HepG2 (cell line): ENCODE data around the gene CADM1. TPM values are rescaled to one million over a fixed set of nuclear protein-coding genes. Genes with fewer than 3 reads are reported as not detected.

Experiments
- ATAC-seq: fragments of 200-7000 bp; cut with Tn5 transposase; 3 replicates; pipeline ENCODE4 v1.9.1; 2020; ENCODE audit warnings: mild to moderate bottlenecking, moderate library complexity
- BruUV-seq: library from RNA; stranded (reverse); fragments of 400-500 nt; replicated peaks from 2 replicates; lab custom pipeline; 2021; lab: Mats Ljungman, UMichigan
- CTCF ChIA-PET: fragments of 300-600 bp; formaldehyde crosslinking; extraction: SDS; loops from one replicate; lab custom pipeline; 2021; ENCODE audit warnings: low total read pairs, inconsistent platforms, low intra/inter-chr PET ratio; lab: Yijun Ruan, JAX
- POLR2A ChIA-PET: fragments of 350-600 bp; sonication (Branson Sonifier 250); formaldehyde crosslinking; loops from one replicate; lab custom pipeline; 2020; ENCODE audit warnings: antibody characterized with exemption, inconsistent platforms; lab: Yijun Ruan, JAX
- DNase-seq: peaks from one replicate; pipeline ENCODE4 v3.0.0-alpha.2; 2015; ENCODE audit warnings: low spot score
- FAIRE-seq: peaks from 3 replicates; lab custom pipeline; 2011; peaks lifted over from hg19 to GRCh38; lab: Jason Lieb, UNC
- H2AFZ ChIP-seq: one replicate; pipeline ENCODE4 v1.6.1; 2011; ENCODE audit warnings: low read length, inconsistent platforms
- H3K27ac ChIP-seq: fragments of 300-600 bp; 3 replicates; pipeline ENCODE4 v1.8.0; 2011; ENCODE audit warnings: mixed run types, mild to moderate bottlenecking, mixed read lengths, low read length, inconsistent platforms; ENCODE audit not compliant: insufficient read depth; ENCODE audit errors: extremely low read length
- H3K27me3 ChIP-seq, 2 experiments: fragments of 200-600 bp in 1 of 2; 2 replicates in 1 of 2; 3 replicates in 1 of 2; pipeline versions ENCODE4 v1.6.0 to v1.8.0; 2011; ENCODE audit warnings: low read length in 2 of 2, mild to moderate bottlenecking in 2 of 2, moderate library complexity in 2 of 2, inconsistent platforms in 1 of 2; ENCODE audit not compliant: insufficient read depth in 2 of 2, control insufficient read depth in 1 of 2
- H3K36me3 ChIP-seq, 2 experiments: fragments of 200-600 bp in 1 of 2; replicated peaks in 1 of 2; 2 replicates in 1 of 2; 3 replicates in 1 of 2; pipeline versions ENCODE4 v1.5.1 to v1.8.0; 2011; ENCODE audit warnings: low read length in 2 of 2, inconsistent platforms in 1 of 2; ENCODE audit not compliant: insufficient read depth in 2 of 2, control insufficient read depth in 1 of 2
- H3K4me1 ChIP-seq: 2 replicates; pipeline ENCODE4 v1.5.1; 2012; ENCODE audit warnings: low read length, inconsistent platforms; ENCODE audit not compliant: insufficient read depth
- H3K4me2 ChIP-seq: 2 replicates; pipeline ENCODE4 v1.6.0; 2011; ENCODE audit warnings: low read depth, low read length, inconsistent platforms
- H3K4me3 ChIP-seq, 3 experiments: fragments of 200-600 bp in 1 of 3; sonication (generic), shearing (Covaris generic) in 1 of 3; replicated peaks in 1 of 3; 2 replicates each; pipeline ENCODE4 v1.5.1; 2011 to 2016; ENCODE audit warnings: low read length in 3 of 3, inconsistent platforms in 2 of 3, low read depth in 2 of 3, mild to moderate bottlenecking in 2 of 3, control low read depth in 1 of 3, mixed read lengths in 1 of 3; ENCODE audit not compliant: insufficient read depth in 1 of 3
- H3K79me2 ChIP-seq: one replicate; pipeline ENCODE4 v1.6.1; 2011; ENCODE audit warnings: low read length, inconsistent platforms; ENCODE audit not compliant: insufficient read depth
- H3K9ac ChIP-seq: 2 replicates; pipeline ENCODE4 v1.6.0; 2011; ENCODE audit warnings: mild to moderate bottlenecking, low read depth, low read length, inconsistent platforms; ENCODE audit not compliant: insufficient read depth
- H3K9me3 ChIP-seq: 2 replicates; pipeline ENCODE4 v1.5.1; 2012; ENCODE audit warnings: mild to moderate bottlenecking, low read length
- H4K20me1 ChIP-seq: 2 replicates; pipeline ENCODE4 v1.6.0; 2011; ENCODE audit warnings: inconsistent platforms, mild to moderate bottlenecking, low read length, moderate library complexity; ENCODE audit not compliant: insufficient read depth
- ARNT2 ChIP-seq: sonication (generic); formaldehyde crosslinking; IDR thresholded peaks from 2 replicates; pipeline ENCODE4 v1.8.0; 2022; ENCODE audit warnings: mild to moderate bottlenecking, low read depth, missing genetic modification reagents, moderate library complexity
- CHD2 ChIP-seq: IDR thresholded peaks from 2 replicates; pipeline ENCODE4 v1.6.1; 2011; ENCODE audit warnings: low read depth, low read length, improper control_type of control experiment
- FOSL2 ChIP-seq: sonication (generic); formaldehyde crosslinking; IDR thresholded peaks from 2 replicates; pipeline ENCODE4 v1.4.0; 2020; ENCODE audit warnings: missing genetic modification reagents
- FOXP1 ChIP-seq, 2 experiments: fragments of 450-650 bp in 1 of 2; IDR thresholded peaks; 2 replicates each; pipeline ENCODE4 v1.6.1; 2017 to 2018; ENCODE audit warnings: antibody characterized with exemption in 1 of 2
- TEAD3 ChIP-seq: optimal IDR thresholded peaks from 2 replicates; pipeline ENCODE3; 2016; ENCODE audit warnings: borderline replicate concordance
- ZBTB21 ChIP-seq: sonication (generic); formaldehyde crosslinking; IDR thresholded peaks from 2 replicates; pipeline ENCODE4 v1.4.0; 2020; ENCODE audit warnings: missing genetic modification reagents
- ZNF12 ChIP-seq: sonication (generic); formaldehyde crosslinking; IDR thresholded peaks from 2 replicates; pipeline ENCODE4 v1.5.0; 2020; ENCODE audit warnings: missing genetic modification reagents
- whole genome bisulfite sequencing: methylation state at CpG from one replicate; pipeline ENCODE4 v1.1.6; 2017; ENCODE audit warnings: low lambda C conversion rate; 5-methylcytosine and 5-hydroxymethylcytosine counted together
- in situ Hi-C: cut with HindIII; loops from 2 replicates; pipeline ENCODE4 v1.10.0; 2017; ENCODE audit warnings: low pct_unique_long_range_greater_than_20kb; ENCODE audit not compliant: extremely low pct_ligation_motif_present
- intact Hi-C: fragments of 100-400 bp; cut with micrococcal nuclease; formaldehyde crosslinking; loops from one replicate; pipeline ENCODE4 v1.10.0; 2022; ENCODE audit not compliant: unreplicated experiment
- polyA plus RNA-seq, 8 experiments: library from polyadenylated mRNA; depleted of rRNA in 3 of 8; stranded (reverse) in 7 of 8; unstranded in 1 of 8; fragments of >200 nt; fragmentation: Illumina TruSeq in 4 of 8; extraction: Trizol in 4 of 8; gene quantifications; 2 replicates each; pipeline versions ENCODE4 v1.2.1 to v1.2.3, GENCODE V29; 2011 to 2016; ENCODE audit warnings: low read depth in 4 of 8, missing spikeins in 1 of 8, mixed read lengths in 1 of 8; ENCODE audit not compliant: insufficient read depth in 1 of 8
- total RNA-seq, 5 experiments: library from RNA; depleted of rRNA; stranded (reverse); fragments of >200 nt; fragmentation: Illumina TruSeq; extraction: Trizol; gene quantifications; 2 replicates each; pipeline ENCODE4 v1.2.3, GENCODE V29; 2016; ENCODE audit warnings: low read depth in 1 of 5
- TF ChIP-seq, protein P1 (sequence below), 2 experiments: sonication (generic) in 1 of 2; formaldehyde crosslinking in 1 of 2; IDR thresholded peaks; 2 replicates each; pipeline versions ENCODE4 v1.6.1 to v1.9.0; 2014 to 2022; ENCODE audit warnings: antibody characterized with exemption in 1 of 2, borderline replicate concordance in 1 of 2, inconsistent platforms in 1 of 2, low read depth in 1 of 2, missing genetic modification reagents in 1 of 2
- TF ChIP-seq, protein P2 (sequence below): sonication (generic); formaldehyde crosslinking; IDR thresholded peaks from 2 replicates; pipeline ENCODE4 v1.5.0; 2020; ENCODE audit warnings: mild to moderate bottlenecking, missing genetic modification reagents

Gene CADM1
- total and polyA plus RNA-seq, 2 of the 13 experiments (the other 11 are each of a cell fraction or from before 2014, with no cell fraction given) = 71.3 to 122 TPM

- no peak overlapping the region for H3K27ac ChIP-seq
- H3K4me2 ChIP-seq = no peak overlapping the region
- ChIA-PET POLR2A (no interaction called here), CTCF (no interaction called here)
- TF ChIP-seq, protein P1, sequence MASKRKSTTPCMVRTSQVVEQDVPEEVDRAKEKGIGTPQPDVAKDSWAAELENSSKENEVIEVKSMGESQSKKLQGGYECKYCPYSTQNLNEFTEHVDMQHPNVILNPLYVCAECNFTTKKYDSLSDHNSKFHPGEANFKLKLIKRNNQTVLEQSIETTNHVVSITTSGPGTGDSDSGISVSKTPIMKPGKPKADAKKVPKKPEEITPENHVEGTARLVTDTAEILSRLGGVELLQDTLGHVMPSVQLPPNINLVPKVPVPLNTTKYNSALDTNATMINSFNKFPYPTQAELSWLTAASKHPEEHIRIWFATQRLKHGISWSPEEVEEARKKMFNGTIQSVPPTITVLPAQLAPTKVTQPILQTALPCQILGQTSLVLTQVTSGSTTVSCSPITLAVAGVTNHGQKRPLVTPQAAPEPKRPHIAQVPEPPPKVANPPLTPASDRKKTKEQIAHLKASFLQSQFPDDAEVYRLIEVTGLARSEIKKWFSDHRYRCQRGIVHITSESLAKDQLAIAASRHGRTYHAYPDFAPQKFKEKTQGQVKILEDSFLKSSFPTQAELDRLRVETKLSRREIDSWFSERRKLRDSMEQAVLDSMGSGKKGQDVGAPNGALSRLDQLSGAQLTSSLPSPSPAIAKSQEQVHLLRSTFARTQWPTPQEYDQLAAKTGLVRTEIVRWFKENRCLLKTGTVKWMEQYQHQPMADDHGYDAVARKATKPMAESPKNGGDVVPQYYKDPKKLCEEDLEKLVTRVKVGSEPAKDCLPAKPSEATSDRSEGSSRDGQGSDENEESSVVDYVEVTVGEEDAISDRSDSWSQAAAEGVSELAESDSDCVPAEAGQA (IDR thresholded peaks at IDR 0.05; ENCODE audit: low read depth) = no peak
- TF ChIP-seq, protein P1 (CRISPR knock-in tag; IDR thresholded peaks at IDR 0.05; ENCODE audit: borderline replicate concordance) = no peak
- TF ChIP-seq TEAD3 (CRISPR knock-in tag) = peak; percentile 53
- TF ChIP-seq FOSL2 (CRISPR knock-in tag) = peak; percentile 46; the same call in 1 of the 2 replicates
- TF ChIP-seq ZNF12 = no peak
- TF ChIP-seq, protein P2, sequence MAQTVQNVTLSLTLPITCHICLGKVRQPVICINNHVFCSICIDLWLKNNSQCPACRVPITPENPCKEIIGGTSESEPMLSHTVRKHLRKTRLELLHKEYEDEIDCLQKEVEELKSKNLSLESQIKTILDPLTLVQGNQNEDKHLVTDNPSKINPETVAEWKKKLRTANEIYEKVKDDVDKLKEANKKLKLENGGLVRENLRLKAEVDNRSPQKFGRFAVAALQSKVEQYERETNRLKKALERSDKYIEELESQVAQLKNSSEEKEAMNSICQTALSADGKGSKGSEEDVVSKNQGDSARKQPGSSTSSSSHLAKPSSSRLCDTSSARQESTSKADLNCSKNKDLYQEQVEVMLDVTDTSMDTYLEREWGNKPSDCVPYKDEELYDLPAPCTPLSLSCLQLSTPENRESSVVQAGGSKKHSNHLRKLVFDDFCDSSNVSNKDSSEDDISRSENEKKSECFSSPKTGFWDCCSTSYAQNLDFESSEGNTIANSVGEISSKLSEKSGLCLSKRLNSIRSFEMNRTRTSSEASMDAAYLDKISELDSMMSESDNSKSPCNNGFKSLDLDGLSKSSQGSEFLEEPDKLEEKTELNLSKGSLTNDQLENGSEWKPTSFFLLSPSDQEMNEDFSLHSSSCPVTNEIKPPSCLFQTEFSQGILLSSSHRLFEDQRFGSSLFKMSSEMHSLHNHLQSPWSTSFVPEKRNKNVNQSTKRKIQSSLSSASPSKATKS (CRISPR knock-in tag) = no peak
- no peak for TF ChIP-seq FOXP1 (IDR thresholded peaks at IDR 0.05)
- no peak for TF ChIP-seq FOXP1 (CRISPR knock-in tag; IDR thresholded peaks at IDR 0.05)
- no peak for TF ChIP-seq ZBTB21 (CRISPR knock-in tag)
- no peak for TF ChIP-seq ARNT2 (CRISPR knock-in tag)
- no peak for TF ChIP-seq CHD2
- no peak overlapping the region for H3K4me3 ChIP-seq
- in situ Hi-C loops = no loop called here
- no TSS peak for BruUV-seq
- no peak overlapping the region for H2AFZ ChIP-seq
- H3K4me1 ChIP-seq = no peaks in the 10 kb centered on the region
- no peaks in the 10 kb centered on the region for H3K27me3 ChIP-seq
- no peak for FAIRE-seq
- H3K36me3 ChIP-seq = peaks cover 11 to 69% of the 10 kb centered on the region in 2 experiments
- DNase-seq = peak; percentile 39
- H3K79me2 ChIP-seq = no peaks in the 10 kb centered on the region
- H3K9me3 ChIP-seq = no peaks in the 10 kb centered on the region
- no peaks in the 10 kb centered on the region for H4K20me1 ChIP-seq
- WGBS = 86% methylated on average over 2 of the region's 2 CpGs
- ATAC-seq = no peak
- intact Hi-C loops = no loop called here
- no peak overlapping the region for H3K9ac ChIP-seq
These were observed 277.7 kb downstream of the CADM1 start for GRCh38 chr11:115226556-115226955.
